PC-3 (cell line): ENCODE data around the gene ADAMTS17. TPM values are rescaled to one million over a fixed set of nuclear protein-coding genes. Genes with fewer than 3 reads are reported as not detected.

Experiments
- ATAC-seq: fragments of 200-7000 bp; cut with Tn5 transposase; 2 replicates; pipeline ENCODE4 v1.9.1; 2020; ENCODE audit warnings: mild to moderate bottlenecking, moderate library complexity
- BruUV-seq: library from RNA; stranded (reverse); fragments of 400-500 nt; replicated peaks from 2 replicates; lab custom pipeline; 2021; lab: Mats Ljungman, UMichigan
- CTCF ChIA-PET: fragments of 300-600 bp; sonication (Branson Sonifier 250); formaldehyde crosslinking; loops from one replicate; lab custom pipeline; 2022; ENCODE audit warnings: antibody characterized with exemption; lab: Charles Lee
- POLR2A ChIA-PET: fragments of 300-600 bp; sonication (Branson Sonifier 250); formaldehyde crosslinking; loops from one replicate; lab custom pipeline; 2022; ENCODE audit warnings: antibody characterized with exemption; ENCODE audit not compliant: unreplicated experiment; lab: Charles Lee
- DNase-seq: peaks from one replicate; pipeline ENCODE4 v3.0.0-alpha.2; 2015
- H2AFZ ChIP-seq: fragments of 300-600 bp; sonication (generic); 2 replicates; pipeline ENCODE4 v1.6.0; 2016; ENCODE audit warnings: antibody characterized with exemption, low read length
- H3F3A ChIP-seq: fragments of 300-600 bp; sonication (generic); one replicate; pipeline ENCODE4 v1.6.0; 2017; ENCODE audit warnings: antibody characterized with exemption, low read length, control low read depth, mild to moderate bottlenecking; ENCODE audit not compliant: unreplicated experiment
- H3K27ac ChIP-seq: fragments of 300-600 bp; sonication (generic); 2 replicates; pipeline ENCODE4 v1.5.1; 2016; ENCODE audit warnings: mild to moderate bottlenecking, low read length
- H3K27me3 ChIP-seq: fragments of 300-600 bp; sonication (generic); 2 replicates; pipeline ENCODE4 v1.6.1; 2016; ENCODE audit warnings: low read length, mixed read lengths
- H3K36me3 ChIP-seq: fragments of 300-600 bp; sonication (generic); 2 replicates; pipeline ENCODE4 v1.6.1; 2016; ENCODE audit warnings: low read depth, mixed run types, low read length, mixed read lengths
- H3K4me1 ChIP-seq: fragments of 300-600 bp; sonication (generic); 2 replicates; pipeline ENCODE4 v1.5.1; 2016; ENCODE audit warnings: low read length; ENCODE audit not compliant: insufficient read depth
- H3K4me2 ChIP-seq: fragments of 300-600 bp; sonication (generic); 2 replicates; pipeline ENCODE4 v1.6.0; 2016; ENCODE audit warnings: low read length
- H3K4me3 ChIP-seq: fragments of 300-600 bp; sonication (generic); 2 replicates; pipeline ENCODE4 v1.5.1; 2016; ENCODE audit warnings: mild to moderate bottlenecking, low read length, mixed read lengths
- H3K79me2 ChIP-seq: fragments of 300-600 bp; sonication (generic); 2 replicates; pipeline ENCODE4 v1.6.1; 2017; ENCODE audit warnings: low read length, mixed read lengths
- H3K9ac ChIP-seq: fragments of 300-600 bp; sonication (generic); 2 replicates; pipeline ENCODE4 v1.6.0; 2016; ENCODE audit warnings: mild to moderate bottlenecking, low read length
- H3K9me2 ChIP-seq: fragments of 300-600 bp; sonication (generic); replicated peaks from 2 replicates; pipeline ENCODE4 v1.6.1; 2016; ENCODE audit warnings: mixed run types, low read length, mixed read lengths
- H3K9me3 ChIP-seq: fragments of 300-600 bp; sonication (generic); 2 replicates; pipeline ENCODE4 v1.6.1; 2016; ENCODE audit warnings: low read length, mixed read lengths
- H4K20me1 ChIP-seq: fragments of 300-600 bp; sonication (generic); 2 replicates; pipeline ENCODE4 v1.6.1; 2016; ENCODE audit warnings: low read length, mixed read lengths
- EZH2 ChIP-seq: fragments of 300-600 bp; sonication (generic); IDR thresholded peaks from one replicate; pipeline ENCODE4 v1.6.1; 2017; ENCODE audit warnings: antibody characterized with exemption, mild to moderate bottlenecking, low read length; ENCODE audit not compliant: unreplicated experiment
- EZH2phosphoT487 ChIP-seq: fragments of 300-600 bp; sonication (generic); IDR thresholded peaks from 2 replicates; pipeline ENCODE4 v1.6.1; 2018; ENCODE audit warnings: mild to moderate bottlenecking, antibody characterized with exemption, low read length, borderline replicate concordance
- intact Hi-C: fragments of 100-400 bp; cut with micrococcal nuclease; formaldehyde crosslinking; loops from 2 replicates; pipeline ENCODE4 v1.9.0; 2023
- total RNA-seq: library from RNA; depleted of rRNA; stranded (reverse); fragments of >200 nt; gene quantifications from 2 replicates; pipeline ENCODE4 v1.2.3, GENCODE V29; 2014
- TF ChIP-seq, protein P1 (sequence below): fragments of 300-600 bp; sonication (generic); conservative IDR thresholded peaks from 2 replicates; pipeline ENCODE4 v1.5.1; 2017; ENCODE audit warnings: antibody characterized with exemption, low read depth, mild to moderate bottlenecking, low read length

ADAMTS17 gene
- total RNA-seq, 1 experiment from 2014 or later = 6.9 TPM

DNA sequence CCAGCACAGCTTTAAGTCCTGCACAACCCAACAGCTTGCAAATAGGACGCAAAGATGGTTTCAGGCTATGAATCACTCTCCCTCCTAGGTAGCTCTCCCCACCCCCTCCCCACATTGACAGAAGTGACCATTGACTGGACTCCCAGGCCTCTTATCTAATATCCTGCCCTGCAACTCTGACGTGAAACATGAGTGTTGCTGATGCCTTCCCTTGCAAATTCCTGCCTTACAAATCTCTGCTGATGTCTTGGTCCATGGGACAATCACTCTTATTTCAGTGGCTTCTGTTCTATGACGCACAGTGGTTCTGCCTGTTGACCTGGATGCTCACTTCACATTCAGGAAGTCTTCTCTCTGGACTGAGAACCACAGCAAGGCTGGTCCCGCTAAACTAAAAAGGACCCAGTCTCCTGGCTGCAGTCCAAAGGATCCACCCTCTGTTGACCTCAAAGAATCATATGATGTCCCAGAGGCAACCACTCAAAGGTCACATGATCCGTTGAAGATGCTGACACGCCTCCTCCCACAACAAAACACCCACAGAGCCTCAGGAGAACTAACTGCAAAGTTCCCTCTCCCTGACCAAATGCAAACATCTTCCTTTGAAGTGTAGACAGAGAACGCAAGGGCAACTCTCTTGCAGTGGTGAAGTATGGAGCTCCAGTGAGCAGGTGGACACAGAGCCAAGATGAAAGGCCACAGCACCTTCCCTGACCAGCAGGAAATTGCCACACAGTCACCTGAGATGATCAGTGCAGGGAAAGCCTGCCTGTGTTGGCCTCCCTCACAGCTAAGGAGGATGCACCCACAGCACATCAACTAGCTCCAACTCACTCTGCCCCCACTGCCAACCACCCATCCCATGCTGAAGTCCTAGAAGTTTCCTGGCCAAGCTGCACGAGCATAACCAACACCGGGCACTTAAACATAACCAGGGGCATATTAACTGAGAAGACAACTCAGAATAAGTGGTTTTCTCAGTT, 112.3 kb downstream of the ADAMTS17 start:
- TF ChIP-seq, protein P1, sequence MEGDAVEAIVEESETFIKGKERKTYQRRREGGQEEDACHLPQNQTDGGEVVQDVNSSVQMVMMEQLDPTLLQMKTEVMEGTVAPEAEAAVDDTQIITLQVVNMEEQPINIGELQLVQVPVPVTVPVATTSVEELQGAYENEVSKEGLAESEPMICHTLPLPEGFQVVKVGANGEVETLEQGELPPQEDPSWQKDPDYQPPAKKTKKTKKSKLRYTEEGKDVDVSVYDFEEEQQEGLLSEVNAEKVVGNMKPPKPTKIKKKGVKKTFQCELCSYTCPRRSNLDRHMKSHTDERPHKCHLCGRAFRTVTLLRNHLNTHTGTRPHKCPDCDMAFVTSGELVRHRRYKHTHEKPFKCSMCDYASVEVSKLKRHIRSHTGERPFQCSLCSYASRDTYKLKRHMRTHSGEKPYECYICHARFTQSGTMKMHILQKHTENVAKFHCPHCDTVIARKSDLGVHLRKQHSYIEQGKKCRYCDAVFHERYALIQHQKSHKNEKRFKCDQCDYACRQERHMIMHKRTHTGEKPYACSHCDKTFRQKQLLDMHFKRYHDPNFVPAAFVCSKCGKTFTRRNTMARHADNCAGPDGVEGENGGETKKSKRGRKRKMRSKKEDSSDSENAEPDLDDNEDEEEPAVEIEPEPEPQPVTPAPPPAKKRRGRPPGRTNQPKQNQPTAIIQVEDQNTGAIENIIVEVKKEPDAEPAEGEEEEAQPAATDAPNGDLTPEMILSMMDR = no peak
- no peak for TF ChIP-seq EZH2
- TF ChIP-seq EZH2phosphoT487 = no peak
- Histone ChIP-seq H3K4me2 (no peak overlapping the region), H3K4me3 (no peak overlapping the region), H3K27me3 (no peaks in the 10 kb centered on the region), H3K27ac (no peak overlapping the region), H3F3A (no peaks in the 10 kb centered on the region), H2AFZ (no peak overlapping the region), H4K20me1 (no peaks in the 10 kb centered on the region), H3K79me2 (no peaks in the 10 kb centered on the region), H3K9me2 (no peaks in the 10 kb centered on the region), H3K9ac (no peak overlapping the region), H3K9me3 (no peaks in the 10 kb centered on the region), H3K36me3 (no peaks in the 10 kb centered on the region), H3K4me1 (no peaks in the 10 kb centered on the region)
- BruUV-seq = no TSS peak
- intact Hi-C loops = no loop called here
- DNase-seq (no peak), ATAC-seq (no peak)
- ChIA-PET POLR2A (no interaction called here), CTCF (no interaction called here)

- CTCF ChIA-PET = no interaction called here
These were observed 114.0 kb downstream of the ADAMTS17 start for GRCh38 chr15:100227781-100228180.

More at GRCh38 chr15:100227781-100228180, 114.0 kb downstream of the ADAMTS17 start:
- TF ChIP-seq EZH2phosphoT487 (no peak), EZH2 (no peak)
- TF ChIP-seq, protein P1 = no peak
- Histone ChIP-seq H3F3A (no peaks in the 10 kb centered on the region), H3K27ac (no peak overlapping the region), H2AFZ (no peak overlapping the region), H3K4me3 (no peak overlapping the region), H3K4me2 (no peak overlapping the region), H3K9me3 (no peaks in the 10 kb centered on the region), H3K27me3 (no peaks in the 10 kb centered on the region), H3K79me2 (no peaks in the 10 kb centered on the region), H4K20me1 (no peaks in the 10 kb centered on the region), H3K9ac (no peak overlapping the region), H3K36me3 (no peaks in the 10 kb centered on the region), H3K4me1 (no peaks in the 10 kb centered on the region), H3K9me2 (no peaks in the 10 kb centered on the region)
- intact Hi-C loops = no loop called here
- DNase-seq (no peak), ATAC-seq (no peak)
- no TSS peak for BruUV-seq
- POLR2A ChIA-PET = no interaction called here
